ENCODE data around the gene ERCC1. TPM values are rescaled to one million over a fixed set of nuclear protein-coding genes. Genes with fewer than 3 reads are reported as not detected.

Gene ERCC1
- polyA plus RNA-seq, 1 of the 3 experiments (the other 2 are of a cell fraction): 95.3 TPM

DNA sequence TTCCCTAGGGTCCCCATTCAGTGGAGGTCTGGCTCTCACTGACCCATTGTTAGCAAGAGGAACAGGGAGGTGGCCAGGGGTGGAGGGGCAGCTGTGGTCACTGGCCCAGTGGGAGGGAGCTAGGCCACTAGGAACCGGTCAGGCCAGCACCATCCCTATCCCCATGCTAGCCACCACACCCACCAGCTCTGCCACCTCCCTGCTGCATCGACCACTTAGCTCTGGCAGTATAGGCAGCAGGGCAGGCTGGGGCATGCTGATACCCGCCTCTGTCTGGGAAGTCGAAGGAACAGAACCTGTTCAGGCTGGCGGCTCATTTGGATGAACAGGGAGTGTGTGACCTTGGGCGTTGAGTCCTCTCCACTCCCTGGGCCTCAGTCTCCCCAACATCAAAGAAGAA, 23.5 kb downstream of the ERCC1 start (continued):
- TF ChIP-seq, protein P1, sequence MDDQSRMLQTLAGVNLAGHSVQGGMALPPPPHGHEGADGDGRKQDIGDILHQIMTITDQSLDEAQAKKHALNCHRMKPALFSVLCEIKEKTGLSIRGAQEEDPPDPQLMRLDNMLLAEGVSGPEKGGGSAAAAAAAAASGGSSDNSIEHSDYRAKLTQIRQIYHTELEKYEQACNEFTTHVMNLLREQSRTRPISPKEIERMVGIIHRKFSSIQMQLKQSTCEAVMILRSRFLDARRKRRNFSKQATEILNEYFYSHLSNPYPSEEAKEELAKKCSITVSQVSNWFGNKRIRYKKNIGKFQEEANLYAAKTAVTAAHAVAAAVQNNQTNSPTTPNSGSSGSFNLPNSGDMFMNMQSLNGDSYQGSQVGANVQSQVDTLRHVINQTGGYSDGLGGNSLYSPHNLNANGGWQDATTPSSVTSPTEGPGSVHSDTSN (IDR thresholded peaks at IDR 0.05): no peak
- no peak for TF ChIP-seq FOSL2 (IDR thresholded peaks at IDR 0.05; ENCODE audit: borderline replicate concordance, low read depth)
- TF ChIP-seq GABPA (IDR thresholded peaks at IDR 0.05; ENCODE audit: low read depth): no peak
- no peak for TF ChIP-seq RCOR1 (IDR thresholded peaks at IDR 0.05; ENCODE audit: low read length)

DNA sequence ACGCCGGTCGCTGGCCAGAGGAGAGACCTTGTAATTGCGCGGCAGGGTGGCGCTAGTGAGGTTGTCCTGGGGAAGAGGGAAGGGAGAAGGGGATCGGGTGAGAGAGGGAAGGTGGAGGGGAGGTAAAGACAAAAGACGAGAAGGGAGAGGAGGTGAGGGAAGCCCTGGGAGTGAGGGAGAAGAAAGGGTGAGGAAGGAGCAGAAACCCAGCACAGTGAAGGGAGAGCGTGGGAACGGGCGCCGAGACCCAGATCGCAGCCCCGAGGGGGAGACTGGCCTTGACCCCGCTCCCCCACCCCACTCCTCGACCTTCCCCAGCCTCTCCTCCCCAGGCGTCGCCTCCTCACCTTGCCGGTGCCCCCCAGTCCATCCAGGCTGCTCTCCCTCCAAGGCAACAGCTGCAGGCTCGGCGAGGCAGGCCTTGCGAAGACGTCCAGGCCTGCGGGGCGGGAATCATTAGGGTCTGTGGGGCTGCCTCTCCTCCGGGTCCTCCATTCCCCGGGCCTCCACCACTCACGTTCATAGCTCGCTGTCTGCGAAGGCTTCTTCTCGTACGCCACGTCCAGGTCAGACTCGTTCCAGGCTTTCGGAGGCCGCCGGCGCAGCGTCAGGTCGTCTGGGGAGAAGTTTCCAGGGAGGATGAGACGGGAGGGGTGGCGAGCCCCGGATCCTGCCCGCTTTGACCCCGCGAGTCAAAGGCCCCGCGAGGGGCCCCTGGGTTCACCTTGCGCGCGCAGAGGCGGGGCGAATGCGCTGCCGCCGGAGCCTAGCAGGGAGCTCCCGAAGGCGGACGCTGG, 27.7 kb downstream of the ERCC1 start:
- H4K20me1 ChIP-seq (ENCODE audit: insufficient read depth): no peaks in the 10 kb centered on the region
- peaks cover 31% of the 10 kb centered on the region; the same call in 1 of the 2 replicates for H3K79me2 ChIP-seq (ENCODE audit: insufficient read depth)
- no peak for TF ChIP-seq POLR2AphosphoS5 (IDR thresholded peaks at IDR 0.05; ENCODE audit: low read depth, low read length)
- no peak for TF ChIP-seq RXRA (IDR thresholded peaks at IDR 0.05; ENCODE audit: borderline replicate concordance, low read depth)
- TF ChIP-seq SMC3 (IDR thresholded peaks at IDR 0.05; ENCODE audit: low read depth, low read length): no peak
- no peak for TF ChIP-seq TEAD4 (IDR thresholded peaks at IDR 0.05; ENCODE audit: borderline replicate concordance, insufficient read depth)
- no peak overlapping the region for H3K9ac ChIP-seq
- ChIA-PET POLR2A (no interaction called here), CTCF (no interaction called here)
- no peak overlapping the region for H3K27ac ChIP-seq (ENCODE audit: low read depth in 2 of 2, low read length in 1 of 2)
- H3K9me2 ChIP-seq: no peaks in the 10 kb centered on the region
- H3F3A ChIP-seq (replicated peaks; ENCODE audit: insufficient read depth): no peaks in the 10 kb centered on the region
- no peak for DNase-seq
- H3K9me3 ChIP-seq: no peaks in the 10 kb centered on the region
- H3K4me2 ChIP-seq: no peak overlapping the region
- H3K36me3 ChIP-seq (replicated peaks in 1 of 2; ENCODE audit: control insufficient read depth in 1 of 2, insufficient read depth in 2 of 2, low read length in 1 of 2): peaks cover 0 to 13% of the 10 kb centered on the region in 2 experiments
- H3K4me1 ChIP-seq (ENCODE audit: control insufficient read depth in 1 of 2, insufficient read depth in 2 of 2, low read depth in 1 of 2, low read length in 1 of 2): no peaks in the 10 kb centered on the region; a peak in 1 of 4 replicates
- H3K4me3 ChIP-seq (ENCODE audit: low read depth in 2 of 2, low read length in 1 of 2): no peak overlapping the region
- WGBS (ENCODE audit: low lambda C conversion rate): 94% methylated on average over 54 of the region's 59 CpGs
- H3K27me3 ChIP-seq (ENCODE audit: insufficient read depth): no peaks in the 10 kb centered on the region
- no peak overlapping the region for H2AFZ ChIP-seq (ENCODE audit: low read depth)

DNA sequence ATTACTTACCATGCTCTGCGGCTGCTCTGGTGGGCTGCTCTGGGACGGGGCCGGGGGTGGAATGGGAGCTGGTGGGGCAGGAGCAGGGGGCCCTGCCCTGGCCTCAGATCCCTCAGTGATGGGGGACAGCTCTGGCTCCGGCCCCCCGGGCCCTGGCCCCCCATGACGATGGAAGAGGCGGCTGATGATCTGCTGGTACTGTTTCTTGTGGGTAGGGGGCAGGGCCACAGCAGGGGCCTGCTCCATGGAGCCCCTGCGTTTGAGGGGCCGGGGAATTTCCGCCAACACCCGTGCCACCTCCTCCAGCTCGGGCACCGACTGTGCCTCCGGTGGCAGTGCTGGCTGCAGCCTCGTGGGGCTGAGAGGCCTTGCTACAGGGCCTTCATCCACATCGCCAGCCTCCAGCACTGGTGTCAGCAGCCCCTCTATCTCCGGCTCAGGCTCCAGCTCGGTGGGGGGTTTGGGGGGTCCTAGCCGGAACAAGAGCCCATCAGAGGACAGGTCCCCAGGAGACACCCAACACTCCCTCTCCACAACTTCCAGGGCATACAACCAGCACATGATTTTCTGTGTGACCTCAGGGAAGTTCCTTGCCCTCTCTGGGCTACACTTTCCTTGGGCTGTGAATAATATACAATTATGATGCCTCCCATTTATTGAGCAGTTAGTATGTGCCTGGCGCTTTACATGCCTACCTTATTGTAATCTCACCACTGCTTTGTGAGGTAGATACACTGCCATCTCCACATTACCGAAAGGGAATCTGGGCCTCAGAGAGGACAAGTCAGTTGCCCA, 31.6 kb downstream of the ERCC1 start:
- H3K27me3 ChIP-seq (ENCODE audit: insufficient read depth): no peaks in the 10 kb centered on the region
- H3K79me2 ChIP-seq (ENCODE audit: insufficient read depth): no peaks in the 10 kb centered on the region
- H3K4me2 ChIP-seq: no peak overlapping the region
- H3K36me3 ChIP-seq (replicated peaks in 1 of 2; ENCODE audit: control insufficient read depth in 1 of 2, insufficient read depth in 2 of 2, low read length in 1 of 2): peaks cover 0 to 7% of the 10 kb centered on the region in 2 experiments
- no peaks in the 10 kb centered on the region for H4K20me1 ChIP-seq (ENCODE audit: insufficient read depth)
- CTCF ChIA-PET: no interaction called here
- DNase-seq: no peak
- H3K4me1 ChIP-seq (ENCODE audit: control insufficient read depth in 1 of 2, insufficient read depth in 2 of 2, low read depth in 1 of 2, low read length in 1 of 2): no peaks in the 10 kb centered on the region; a peak in 1 of 4 replicates
- no peak overlapping the region for H2AFZ ChIP-seq (ENCODE audit: low read depth)
- H3K9me2 ChIP-seq: no peaks in the 10 kb centered on the region
- 88% methylated on average over 12 of the region's 21 CpGs for WGBS (ENCODE audit: low lambda C conversion rate)
- H3K4me3 ChIP-seq (ENCODE audit: low read depth in 2 of 2, low read length in 1 of 2): no peak overlapping the region
- no peak overlapping the region for H3K9ac ChIP-seq
- POLR2A ChIA-PET: no interaction called here
- peaks cover 9% of the 10 kb centered on the region for H3F3A ChIP-seq (replicated peaks; ENCODE audit: insufficient read depth)
- no peaks in the 10 kb centered on the region for H3K9me3 ChIP-seq
- H3K27ac ChIP-seq (ENCODE audit: low read depth in 2 of 2, low read length in 1 of 2): no peak overlapping the region
- no peak for TF ChIP-seq MXI1 (IDR thresholded peaks at IDR 0.05; ENCODE audit: low read depth, low read length)
- TF ChIP-seq CHD2 (IDR thresholded peaks at IDR 0.05; ENCODE audit: low read length, partially characterized antibody): no peak
- no peak for TF ChIP-seq SMC3 (IDR thresholded peaks at IDR 0.05; ENCODE audit: low read depth, low read length)
- no peak for TF ChIP-seq NRF1 (IDR thresholded peaks at IDR 0.05; ENCODE audit: low read depth, low read length)
- TF ChIP-seq, protein P2, sequence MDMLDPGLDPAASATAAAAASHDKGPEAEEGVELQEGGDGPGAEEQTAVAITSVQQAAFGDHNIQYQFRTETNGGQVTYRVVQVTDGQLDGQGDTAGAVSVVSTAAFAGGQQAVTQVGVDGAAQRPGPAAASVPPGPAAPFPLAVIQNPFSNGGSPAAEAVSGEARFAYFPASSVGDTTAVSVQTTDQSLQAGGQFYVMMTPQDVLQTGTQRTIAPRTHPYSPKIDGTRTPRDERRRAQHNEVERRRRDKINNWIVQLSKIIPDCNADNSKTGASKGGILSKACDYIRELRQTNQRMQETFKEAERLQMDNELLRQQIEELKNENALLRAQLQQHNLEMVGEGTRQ (IDR thresholded peaks at IDR 0.05; ENCODE audit: borderline replicate concordance, low read depth, low read length): no peak
- TF ChIP-seq, protein P3, sequence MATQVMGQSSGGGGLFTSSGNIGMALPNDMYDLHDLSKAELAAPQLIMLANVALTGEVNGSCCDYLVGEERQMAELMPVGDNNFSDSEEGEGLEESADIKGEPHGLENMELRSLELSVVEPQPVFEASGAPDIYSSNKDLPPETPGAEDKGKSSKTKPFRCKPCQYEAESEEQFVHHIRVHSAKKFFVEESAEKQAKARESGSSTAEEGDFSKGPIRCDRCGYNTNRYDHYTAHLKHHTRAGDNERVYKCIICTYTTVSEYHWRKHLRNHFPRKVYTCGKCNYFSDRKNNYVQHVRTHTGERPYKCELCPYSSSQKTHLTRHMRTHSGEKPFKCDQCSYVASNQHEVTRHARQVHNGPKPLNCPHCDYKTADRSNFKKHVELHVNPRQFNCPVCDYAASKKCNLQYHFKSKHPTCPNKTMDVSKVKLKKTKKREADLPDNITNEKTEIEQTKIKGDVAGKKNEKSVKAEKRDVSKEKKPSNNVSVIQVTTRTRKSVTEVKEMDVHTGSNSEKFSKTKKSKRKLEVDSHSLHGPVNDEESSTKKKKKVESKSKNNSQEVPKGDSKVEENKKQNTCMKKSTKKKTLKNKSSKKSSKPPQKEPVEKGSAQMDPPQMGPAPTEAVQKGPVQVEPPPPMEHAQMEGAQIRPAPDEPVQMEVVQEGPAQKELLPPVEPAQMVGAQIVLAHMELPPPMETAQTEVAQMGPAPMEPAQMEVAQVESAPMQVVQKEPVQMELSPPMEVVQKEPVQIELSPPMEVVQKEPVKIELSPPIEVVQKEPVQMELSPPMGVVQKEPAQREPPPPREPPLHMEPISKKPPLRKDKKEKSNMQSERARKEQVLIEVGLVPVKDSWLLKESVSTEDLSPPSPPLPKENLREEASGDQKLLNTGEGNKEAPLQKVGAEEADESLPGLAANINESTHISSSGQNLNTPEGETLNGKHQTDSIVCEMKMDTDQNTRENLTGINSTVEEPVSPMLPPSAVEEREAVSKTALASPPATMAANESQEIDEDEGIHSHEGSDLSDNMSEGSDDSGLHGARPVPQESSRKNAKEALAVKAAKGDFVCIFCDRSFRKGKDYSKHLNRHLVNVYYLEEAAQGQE (IDR thresholded peaks at IDR 0.05; ENCODE audit: low read depth, low read length): no peak
- TF ChIP-seq TAF1 (IDR thresholded peaks at IDR 0.05; ENCODE audit: borderline replicate concordance, low read depth, low read length): no peak
- no peak for TF ChIP-seq YY1 (IDR thresholded peaks at IDR 0.05; ENCODE audit: low read depth)
- no peak for TF ChIP-seq MEF2A (IDR thresholded peaks at IDR 0.05; ENCODE audit: borderline replicate concordance, low read depth)
- TF ChIP-seq SIN3A (IDR thresholded peaks at IDR 0.05; ENCODE audit: borderline replicate concordance, low read depth, low read length): no peak
- TF ChIP-seq EP300 (IDR thresholded peaks at IDR 0.05; ENCODE audit: borderline replicate concordance in 1 of 2, low read depth in 1 of 2, low read length in 1 of 2): no peak
- TF ChIP-seq POLR2AphosphoS5 (IDR thresholded peaks at IDR 0.05; ENCODE audit: low read depth, low read length): no peak
- no peak for TF ChIP-seq RFX5 (IDR thresholded peaks at IDR 0.05; ENCODE audit: low read length)

All from SK-N-SH (cell line).